Left renal cortex interstitium (tissue), 4 donors: ENCODE measurements around the gene USP37. TPM values are rescaled to one million over a fixed set of nuclear protein-coding genes. Genes with fewer than 3 reads are reported as not detected.
A peak's percentile ranks its signal among the peaks of the same experiment; 100 is the strongest.
"Not testable (repeated sequence)": the region's sequence is repeated elsewhere in the genome, so short reads cannot be mapped to it uniquely, and the experiment has no call there.

Experiments used
- DNase-seq, 4 donors: peaks; one replicate each; pipeline ENCODE4 v3.0.0-alpha.2; 2013; ENCODE audit warnings: low read depth in 4 of 4, low spot score in 2 of 4, missing footprints in 1 of 4
- polyA plus RNA-seq, 4 donors: library from polyadenylated mRNA; unstranded; fragments of 120-200 nt; gene quantifications; one replicate each; pipeline ENCODE4 v1.2.1, GENCODE V29; 2013; ENCODE audit not compliant: insufficient read length in 4 of 4

USP37 gene
- polyA plus RNA-seq, 4 donors: 15.1 to 20.2 (median 18.0) TPM

DNA sequence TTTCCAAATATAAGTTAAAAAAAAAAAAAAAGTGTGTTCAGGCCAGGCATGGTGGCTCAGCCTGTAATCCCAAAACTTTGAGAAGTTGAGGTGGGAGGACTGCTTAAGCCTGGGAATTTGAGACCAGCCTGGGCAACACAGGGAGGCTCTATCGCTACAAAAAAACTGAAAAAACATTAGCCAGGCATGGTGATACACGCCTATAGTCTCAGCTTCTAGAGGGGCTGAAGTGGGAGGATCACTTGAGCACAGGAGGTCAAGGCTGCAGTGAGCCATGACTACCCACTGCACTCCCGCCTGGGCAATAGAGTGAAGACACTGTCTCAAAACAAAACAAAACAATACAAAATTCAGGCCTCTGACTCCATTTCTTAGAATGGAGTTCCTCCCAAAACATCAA is 9.2 kb downstream of the USP37 start:
- DNase-seq: peak in 3 of 4 donors; percentile 19 to 24 (median 24)

DNA sequence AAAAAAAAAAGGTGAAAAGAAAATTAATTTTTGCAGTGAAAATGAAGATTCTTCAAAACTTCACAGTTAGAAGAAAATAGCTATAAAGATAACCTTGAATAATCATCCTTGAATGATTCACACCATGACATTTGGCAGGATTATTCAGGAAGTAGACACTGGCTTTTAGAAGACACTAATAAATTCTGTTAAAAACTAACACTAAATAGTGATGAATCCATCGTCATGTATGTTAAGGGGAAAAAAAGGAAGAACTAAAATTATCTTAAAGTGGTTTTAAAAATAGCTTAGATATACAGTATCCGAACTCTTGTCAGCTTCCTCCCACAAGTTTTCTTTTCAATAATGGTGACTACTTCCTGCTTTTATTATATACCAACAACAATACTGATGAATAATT is 10.2 kb downstream of the USP37 start:
- DNase-seq: no peak

DNA sequence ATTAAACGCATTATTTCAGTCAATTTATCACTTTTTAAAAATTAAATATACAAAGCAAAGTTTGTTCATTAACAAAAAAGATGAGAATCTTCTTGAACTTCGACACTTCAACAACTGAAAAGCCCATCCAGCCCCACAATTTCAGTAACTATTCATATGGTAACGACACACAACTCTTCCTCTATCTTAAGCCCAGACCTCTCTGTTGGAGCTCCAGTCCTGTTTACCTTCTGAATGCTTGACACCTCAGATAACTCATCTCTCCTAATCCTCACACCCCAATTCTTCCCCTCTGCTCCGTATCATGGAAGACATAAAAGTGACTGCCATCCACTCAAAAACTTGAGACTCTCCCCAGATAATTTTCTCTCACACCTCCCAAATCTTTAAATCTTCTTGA is 12.6 kb downstream of the USP37 start:
- DNase-seq: no peak

DNA sequence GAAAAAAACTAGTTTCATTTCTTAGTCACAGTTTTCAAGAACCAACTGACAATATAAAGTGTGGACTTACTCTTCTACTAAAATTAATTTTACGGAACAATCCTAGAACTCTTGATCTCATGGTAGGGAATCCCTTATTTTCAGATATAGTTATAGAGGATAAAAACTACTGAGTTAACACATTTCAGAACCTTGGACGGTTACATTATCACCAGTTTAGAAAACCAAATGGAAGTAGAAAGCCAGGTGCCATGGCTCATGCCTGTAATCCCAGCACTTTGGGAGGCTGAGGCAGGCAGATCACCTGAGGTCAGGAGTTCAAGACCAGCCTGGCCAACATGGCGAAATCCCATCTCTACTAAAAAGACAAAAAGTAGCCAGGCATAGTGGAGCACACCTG is 13.9 kb downstream of the USP37 start:
- DNase-seq: not testable (repeated sequence)

DNA sequence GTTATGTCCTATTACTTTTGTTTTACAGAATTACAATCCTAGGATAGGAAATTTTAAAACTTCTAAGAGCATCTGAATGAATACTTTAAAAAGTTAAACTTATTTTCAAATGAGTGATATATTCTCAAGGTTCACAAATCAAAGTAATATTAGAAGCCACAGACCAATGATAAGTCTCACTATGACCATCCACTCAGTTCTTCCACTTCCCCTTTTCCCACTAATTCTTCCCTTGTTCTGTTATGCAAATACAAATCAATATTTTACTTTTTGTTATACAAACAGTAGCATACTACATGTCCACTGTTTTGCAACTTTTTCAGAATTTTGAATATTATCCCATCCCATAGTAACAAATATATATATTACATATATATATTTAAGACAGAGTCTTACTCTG is 20.2 kb downstream of the USP37 start:
- no peak for DNase-seq

DNA sequence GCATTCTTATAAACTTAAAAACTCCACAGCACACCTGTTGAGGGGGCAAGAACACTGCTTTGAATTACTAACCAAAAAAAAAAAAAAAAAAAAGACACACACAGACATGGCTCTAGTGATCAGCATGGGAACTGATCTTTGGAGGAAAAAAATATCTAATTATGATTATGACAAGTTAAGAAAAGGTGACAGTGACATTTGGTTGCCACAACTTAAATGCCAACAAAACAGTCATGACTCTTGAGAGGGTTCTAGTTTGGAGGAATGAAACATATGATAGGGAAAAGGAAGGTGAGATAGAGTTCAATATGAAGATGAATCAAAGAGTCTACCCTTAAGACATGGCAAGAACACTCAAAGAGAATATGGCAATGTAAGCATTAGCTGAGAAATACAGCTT is 20.6 kb downstream of the USP37 start:
- no peak for DNase-seq

DNA sequence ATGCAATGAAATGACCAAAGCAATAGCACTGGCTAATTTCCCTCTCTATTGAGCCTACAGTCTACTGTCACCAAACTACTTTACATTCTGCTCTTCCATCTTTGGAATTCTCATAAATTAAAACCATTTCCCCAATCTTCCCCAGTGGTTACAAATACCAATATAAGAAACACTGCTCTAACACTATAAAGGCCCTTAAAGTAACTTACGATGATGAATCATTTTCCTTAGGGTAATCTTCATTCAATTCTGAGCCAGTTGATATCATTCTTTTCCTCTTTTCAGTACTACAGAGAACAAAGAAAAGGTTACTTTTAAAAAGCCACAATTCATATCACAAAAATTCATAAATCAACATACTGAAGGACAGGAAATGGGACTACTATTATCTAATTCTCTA is 22.1 kb downstream of the USP37 start:
- DNase-seq: no peak

DNA sequence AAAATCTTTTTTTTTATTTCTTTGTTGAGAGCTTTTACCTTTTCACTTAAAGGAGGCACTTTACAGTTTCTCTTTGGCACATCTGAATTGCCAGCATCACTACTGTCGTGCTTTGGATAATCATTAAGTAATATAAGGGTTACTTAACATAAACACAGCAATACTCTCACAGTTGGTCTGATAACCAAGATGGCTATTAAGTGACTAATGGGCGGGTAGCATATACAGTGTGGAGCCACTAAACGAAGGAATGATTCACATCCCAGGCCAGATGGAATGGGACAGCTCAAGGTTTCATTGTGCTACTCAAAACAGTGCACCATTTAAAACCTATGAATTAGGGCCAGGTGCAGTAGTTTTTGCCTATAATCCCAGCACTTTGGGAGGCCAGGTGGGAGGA is 28.1 kb downstream of the USP37 start:
- no peak for DNase-seq

DNA sequence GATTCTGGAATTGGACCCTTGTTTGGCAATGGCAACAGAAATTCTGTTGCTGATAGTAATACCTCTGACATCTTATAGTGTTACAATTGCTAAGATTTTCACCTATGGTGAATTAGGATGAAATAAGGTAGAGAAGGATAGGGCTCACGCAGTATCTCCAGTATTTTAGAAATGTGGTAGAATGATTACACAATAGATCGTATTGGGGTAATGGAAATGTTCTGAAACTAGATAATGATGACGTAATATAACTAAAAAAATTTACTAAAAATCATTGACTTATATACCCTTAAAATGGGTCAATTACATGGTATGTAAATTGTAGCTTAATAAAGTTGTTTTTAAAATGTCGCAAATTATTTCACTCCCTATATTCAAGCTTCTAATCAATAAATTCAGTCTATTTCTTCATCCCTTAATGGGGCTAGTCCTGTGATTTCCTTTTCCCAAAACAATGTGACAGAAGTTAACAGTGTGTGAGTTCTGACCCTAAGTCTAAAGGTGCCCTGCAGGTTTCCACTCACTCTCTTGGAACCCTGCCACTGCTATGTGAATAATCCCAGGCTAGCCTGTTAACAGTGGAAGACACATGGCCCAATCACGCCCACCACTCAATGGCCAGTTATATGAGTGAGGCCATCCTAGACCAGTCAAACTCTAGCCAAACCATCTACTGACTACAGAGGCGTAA is 31.2 kb downstream of the USP37 start:
- DNase-seq: no peak

DNA sequence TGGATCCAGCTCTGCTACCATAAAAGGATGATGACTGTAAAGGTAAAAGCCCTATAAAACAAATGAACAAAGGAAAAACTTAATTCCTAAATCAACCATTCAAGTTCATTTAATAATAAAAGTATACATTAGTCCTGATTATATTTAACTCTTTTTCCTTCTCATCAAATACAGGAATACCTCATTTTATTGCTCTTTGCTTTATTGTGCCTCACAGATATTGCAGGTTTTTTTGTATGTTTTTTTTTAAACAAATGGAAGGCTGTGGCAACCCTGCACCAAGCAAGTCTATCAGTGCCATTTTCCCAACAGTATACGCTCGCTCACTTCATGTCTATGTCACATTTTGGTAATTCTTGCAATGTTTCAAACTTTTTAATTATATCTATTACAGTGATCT is 38.2 kb downstream of the USP37 start:
- DNase-seq: no peak

DNA sequence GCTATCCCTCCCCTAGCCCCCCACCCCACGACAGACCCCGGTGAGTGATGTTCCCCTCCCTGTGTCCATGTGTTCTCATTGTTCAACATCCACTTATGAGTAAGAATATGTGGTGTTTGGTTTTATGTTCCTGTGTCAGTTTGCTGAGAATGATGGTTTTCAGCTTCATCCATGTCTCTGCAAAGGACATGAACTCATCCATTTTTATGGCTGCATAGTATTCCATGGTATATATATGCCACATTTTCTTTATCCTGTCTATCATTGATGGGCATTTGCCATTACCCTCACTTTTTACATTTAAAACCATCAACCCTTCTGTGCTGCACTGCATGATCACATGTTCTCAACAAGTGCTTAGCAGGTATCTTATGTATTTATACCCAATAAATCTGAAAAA is 39.7 kb downstream of the USP37 start:
- not testable (repeated sequence) for DNase-seq

DNA sequence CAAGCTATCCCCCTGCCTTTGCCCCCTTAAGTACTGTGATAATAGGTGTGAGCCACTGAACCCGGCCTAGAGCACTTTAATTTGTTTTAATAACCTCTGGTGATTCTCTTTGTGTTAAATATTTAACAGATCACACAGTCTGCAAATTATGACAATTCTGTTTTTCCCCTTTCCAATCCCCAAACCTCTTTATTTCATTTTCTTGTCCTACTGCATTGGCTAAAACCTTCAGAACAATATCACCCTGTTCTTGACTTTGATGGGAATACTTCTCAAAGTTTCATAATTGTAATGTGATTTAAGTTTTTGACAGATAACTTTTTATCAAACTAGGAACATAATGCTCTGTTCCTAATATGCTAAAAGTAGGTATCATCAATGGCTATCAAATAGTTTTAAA is 44.5 kb downstream of the USP37 start:
- DNase-seq: no peak

DNA sequence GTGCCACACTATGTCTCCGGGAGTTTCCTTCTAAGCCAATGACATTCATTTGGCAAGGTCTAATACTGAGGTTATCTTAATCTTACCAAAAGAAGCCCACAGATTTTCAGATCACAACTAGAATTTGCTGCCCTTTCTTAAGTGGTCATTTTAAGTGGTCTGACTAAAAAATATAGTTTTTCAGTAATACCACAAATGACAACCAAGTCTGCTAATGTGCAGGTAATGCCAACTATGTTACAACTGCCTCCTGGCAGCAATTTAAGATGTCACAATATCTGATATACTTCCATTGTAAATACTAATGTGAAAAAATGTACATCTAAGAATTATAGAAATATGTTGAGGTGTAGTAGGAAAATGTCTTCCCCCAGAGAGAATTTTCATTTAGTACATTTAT is 49.3 kb downstream of the USP37 start:
- DNase-seq: no peak

DNA sequence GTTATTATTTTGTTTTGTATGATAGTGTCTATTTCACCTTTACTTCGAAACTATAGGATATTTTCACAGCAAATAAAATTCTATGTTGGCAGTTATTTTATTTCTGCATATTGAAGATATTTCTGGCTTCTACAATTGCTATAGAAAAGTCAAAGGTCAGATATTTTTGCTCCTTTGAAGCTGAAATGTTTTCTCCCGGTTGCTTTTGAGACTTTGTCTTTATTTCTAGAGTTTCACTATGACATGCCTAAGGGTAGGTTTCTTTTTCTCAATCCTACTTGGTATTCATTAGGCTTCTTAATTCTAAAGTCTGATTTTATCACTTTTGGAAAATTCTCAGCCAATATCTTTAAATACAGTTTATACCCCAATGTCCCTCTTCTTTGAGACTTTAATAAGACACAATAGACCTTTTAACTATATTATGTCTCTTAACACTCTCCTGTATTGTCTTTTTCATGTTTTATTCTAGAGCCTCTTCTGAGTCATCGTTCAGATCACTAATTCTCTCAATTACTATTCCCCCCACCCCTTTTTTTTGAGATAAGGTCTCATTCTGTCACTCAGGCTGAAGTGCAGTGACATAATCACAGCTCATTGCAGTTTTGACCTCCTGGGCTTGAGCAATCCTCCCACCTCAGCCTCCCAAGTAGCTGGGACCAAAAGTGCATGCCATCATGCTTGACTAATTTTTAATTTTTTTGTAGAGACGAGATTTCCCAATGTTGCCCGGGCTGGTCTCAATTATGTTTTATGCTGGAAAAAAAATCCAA is 50.5 kb downstream of the USP37 start:
- DNase-seq: no peak

DNA sequence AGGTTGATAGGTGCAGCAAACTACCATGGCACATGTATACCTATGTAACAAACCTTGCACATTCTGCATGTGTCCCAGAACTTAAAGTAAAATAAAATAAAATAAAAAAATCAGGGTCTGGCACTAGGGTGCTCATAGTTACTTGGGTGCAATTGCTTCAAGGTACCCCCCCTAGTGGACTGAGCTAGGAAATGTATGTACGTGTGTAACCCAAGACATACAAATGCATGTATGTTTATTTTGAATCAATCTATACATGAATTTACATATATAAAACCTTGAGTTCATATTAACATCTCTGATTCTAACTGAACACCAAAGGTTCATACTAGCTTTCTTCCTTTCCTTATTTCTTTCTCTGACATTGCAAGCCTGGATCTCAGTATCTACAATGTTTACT is 51.5 kb downstream of the USP37 start:
- DNase-seq: no peak

DNA sequence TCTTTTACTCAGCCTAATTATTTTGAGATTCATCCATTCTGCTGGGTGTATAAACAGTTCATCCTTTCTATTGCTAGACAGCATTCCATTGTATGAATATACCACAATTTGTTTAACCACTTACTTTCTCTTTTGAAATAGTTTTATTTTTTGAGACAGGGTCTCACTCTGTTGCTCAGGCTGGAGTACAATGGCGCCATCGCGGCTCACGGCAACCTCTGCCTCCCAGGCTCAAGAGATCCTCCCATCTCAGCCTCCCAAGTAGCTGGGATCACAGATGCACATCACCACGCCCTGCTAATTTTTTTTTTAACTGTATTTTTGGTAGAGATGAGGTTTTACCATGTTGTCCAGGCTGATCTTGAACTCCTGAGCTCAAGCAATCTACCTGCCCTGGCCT is 54.5 kb downstream of the USP37 start:
- DNase-seq: no peak

DNA sequence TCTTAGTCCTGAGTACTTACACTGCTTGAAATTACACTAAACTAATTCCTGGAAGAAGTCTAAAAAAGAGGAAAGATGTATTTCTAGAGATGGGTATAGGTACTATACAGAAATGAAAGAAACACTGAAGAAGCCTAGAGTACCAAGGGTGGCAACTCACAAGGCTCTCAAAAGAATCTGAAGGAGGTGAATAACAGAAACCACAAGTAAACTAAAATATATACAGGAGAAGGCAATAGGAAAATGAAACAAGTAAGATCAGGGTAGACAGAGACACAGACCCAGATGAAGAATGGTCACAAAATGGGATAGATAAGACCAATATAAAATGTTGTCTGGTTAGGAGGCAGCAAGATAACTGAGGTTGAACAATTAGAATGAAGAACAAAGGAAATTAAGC is 59.9 kb downstream of the USP37 start:
- no peak for DNase-seq

DNA sequence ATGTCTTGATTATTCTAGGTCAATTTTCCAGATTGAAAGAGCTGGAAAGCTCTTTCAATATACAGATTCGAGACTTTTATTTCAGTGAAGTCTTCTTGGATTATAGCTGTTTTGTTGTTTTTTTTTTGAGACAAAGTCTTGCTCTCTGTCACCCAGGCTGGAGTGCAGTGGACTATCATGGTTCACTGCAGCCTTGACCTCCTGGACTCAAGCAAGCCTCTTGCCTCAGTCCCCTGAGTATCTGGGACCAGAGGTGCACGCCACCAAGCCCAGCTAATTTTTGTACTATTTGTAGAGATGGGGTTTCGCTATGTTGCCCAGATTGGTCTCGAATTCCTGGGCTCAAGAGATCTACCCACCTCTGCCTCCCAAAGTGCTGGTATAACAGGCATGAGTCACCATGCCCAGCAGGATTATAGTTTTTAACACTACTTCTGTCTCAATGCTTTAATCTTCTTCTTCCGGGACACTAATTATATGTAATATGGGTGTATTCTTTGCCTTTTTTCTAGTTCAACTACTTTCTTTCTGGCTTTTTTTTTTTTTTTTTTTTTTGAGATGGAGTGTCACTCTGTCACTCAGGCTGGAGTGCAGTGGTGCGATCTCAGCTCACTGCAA is 62.3 kb downstream of the USP37 start:
- DNase-seq: no peak

DNA sequence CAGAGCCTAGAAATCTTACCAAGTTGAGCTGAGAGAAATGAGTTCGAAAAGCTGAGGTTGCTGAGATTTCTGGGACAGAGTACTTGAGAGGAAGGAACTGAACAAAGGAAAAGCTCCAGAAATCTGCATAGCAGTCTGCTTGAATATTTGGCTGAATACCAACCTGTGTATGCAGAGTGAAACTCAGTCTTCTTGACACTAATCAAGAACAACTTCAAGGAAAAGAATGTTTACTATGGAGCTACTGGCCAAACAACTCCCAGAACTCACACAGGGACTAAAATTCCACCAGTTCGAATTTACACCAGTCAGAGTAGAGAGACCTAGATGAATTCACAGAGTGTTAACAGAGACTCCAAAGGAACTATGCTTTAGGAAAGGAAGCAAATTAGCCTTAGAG is 66.5 kb downstream of the USP37 start:
- DNase-seq: peak in 1 of 4 donors; percentile 2

DNA sequence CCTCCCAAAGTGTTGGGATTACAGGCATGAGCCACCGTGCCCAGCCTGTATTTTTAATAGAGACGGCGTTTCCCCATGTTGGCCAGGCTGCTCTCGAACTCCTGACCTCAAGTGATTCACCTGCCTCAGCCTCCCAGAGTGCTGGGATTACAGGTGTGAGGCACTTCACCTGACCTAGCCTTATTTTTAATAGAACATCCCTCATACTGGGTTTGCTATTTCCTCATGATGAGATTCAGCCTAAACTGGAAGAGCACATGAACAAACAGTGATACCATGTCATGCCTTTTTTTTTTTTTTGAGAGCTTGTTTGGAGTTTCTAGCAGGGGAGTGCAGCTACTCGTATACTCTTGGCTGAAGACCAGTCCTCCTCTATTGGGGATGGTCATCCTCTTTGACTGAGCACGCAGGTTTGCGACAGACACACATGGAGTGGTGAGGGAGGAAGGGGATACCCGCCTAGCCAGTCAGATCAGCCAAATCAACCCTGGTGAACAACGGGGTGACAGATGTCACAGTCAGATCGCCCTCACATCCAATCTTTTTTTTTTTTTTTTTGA is 67.6 kb downstream of the USP37 start:
- no peak for DNase-seq

DNA sequence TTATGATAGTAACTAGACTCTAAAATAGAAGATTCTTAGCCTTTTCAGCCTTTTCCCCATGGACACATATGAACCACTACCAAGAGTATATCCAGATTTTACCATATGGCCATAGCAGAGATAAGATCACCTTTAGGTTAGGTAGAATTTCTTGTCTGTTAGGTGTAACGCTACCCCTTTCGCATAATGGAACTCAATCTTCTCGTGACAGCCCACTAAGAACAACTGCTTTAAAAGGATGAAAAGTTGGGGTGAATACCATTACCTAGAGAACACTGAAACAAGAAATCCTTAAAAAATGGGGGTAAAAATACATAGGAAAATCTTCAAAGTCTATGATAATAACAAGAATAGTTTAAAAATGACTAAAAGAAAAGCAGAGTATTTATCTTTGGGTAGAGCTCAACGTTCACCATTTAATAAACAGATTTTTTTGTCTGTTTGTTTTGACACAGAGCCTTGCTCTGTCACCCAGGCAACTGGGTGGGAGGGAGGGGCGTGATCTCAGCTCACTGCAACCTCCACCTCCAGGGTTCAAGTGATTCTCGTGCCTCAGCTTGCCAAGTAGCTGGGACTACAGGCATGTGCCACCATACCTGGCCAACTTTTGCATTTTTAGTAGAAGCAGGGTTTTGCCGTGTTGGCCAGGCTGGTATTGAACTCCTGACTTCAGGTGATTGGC is 82.0 kb downstream of the USP37 start:
- DNase-seq: no peak
